ENCODE data around the gene TCERG1. TPM values are rescaled to one million over a fixed set of nuclear protein-coding genes. Genes with fewer than 3 reads are reported as not detected.

TCERG1 gene
- total and polyA plus RNA-seq, 2 experiments from 2014 or later: 23.6 to 37.0 TPM

GRCh38 chr5:146519554-146519953, 72.4 kb downstream of the TCERG1 start:
- TF ChIP-seq EZH2phosphoT487 (IDR thresholded peaks at IDR 0.05; ENCODE audit: insufficient read depth, low read depth) (no peak), EZH2 (IDR thresholded peaks at IDR 0.05; ENCODE audit: insufficient read depth, poor library complexity, severe bottlenecking) (no peak)
- in situ Hi-C loops (cut with MboI): no loop called here
- Histone ChIP-seq H4K20me1 (ENCODE audit: insufficient read depth) (no peaks in the 10 kb centered on the region), H3K27me3 (replicated peaks; ENCODE audit: insufficient read depth) (no peaks in the 10 kb centered on the region; the same call in 1 of the 2 replicates), H3K9me2 (ENCODE audit: insufficient read depth) (no peaks in the 10 kb centered on the region), H2AFZ (no peak overlapping the region), H3K4me1 (ENCODE audit: insufficient read depth) (no peaks in the 10 kb centered on the region), H3K9me3 (ENCODE audit: low read depth) (no peaks in the 10 kb centered on the region), H3F3A (ENCODE audit: insufficient read depth) (0 out of 2 replicates have a peak, but pooled peaks cover 4% of the 10 kb centered on the region), H3K36me3 (ENCODE audit: low read depth) (no peaks in the 10 kb centered on the region), H3K27ac (no peak overlapping the region), H3K79me2 (ENCODE audit: insufficient read depth) (no peaks in the 10 kb centered on the region), H3K9ac (no peak overlapping the region), H3K4me2 (ENCODE audit: unreplicated experiment) (no peak overlapping the region), H3K4me3 (no peak overlapping the region)
- no peak for DNase-seq
- WGBS, 2 experiments (ENCODE audit: low coverage in 1 of 2, low lambda C conversion rate in 2 of 2, missing lambda C conversion rate in 2 of 2): 60 to 61% methylated on average over 2 of the region's 2 CpGs

GRCh38 chr5:146520731-146521130, 73.6 kb downstream of the TCERG1 start:
- in situ Hi-C loops (cut with MboI): no loop called here
- Histone ChIP-seq H3K79me2 (ENCODE audit: insufficient read depth) (no peaks in the 10 kb centered on the region), H3K27me3 (replicated peaks; ENCODE audit: insufficient read depth) (peaks cover 4% of the 10 kb centered on the region; the same call in 1 of the 2 replicates), H3K4me1 (ENCODE audit: insufficient read depth) (no peaks in the 10 kb centered on the region), H3K9me3 (ENCODE audit: low read depth) (no peaks in the 10 kb centered on the region), H3K4me3 (no peak overlapping the region), H3K36me3 (ENCODE audit: low read depth) (no peaks in the 10 kb centered on the region), H3K9me2 (ENCODE audit: insufficient read depth) (no peaks in the 10 kb centered on the region), H3K9ac (no peak overlapping the region), H2AFZ (no peak overlapping the region), H3K4me2 (ENCODE audit: unreplicated experiment) (no peak overlapping the region), H3K27ac (no peak overlapping the region), H3F3A (ENCODE audit: insufficient read depth) (no peaks in the 10 kb centered on the region), H4K20me1 (ENCODE audit: insufficient read depth) (no peaks in the 10 kb centered on the region)
- TF ChIP-seq EZH2phosphoT487 (IDR thresholded peaks at IDR 0.05; ENCODE audit: insufficient read depth, low read depth): no peak
- TF ChIP-seq EZH2 (IDR thresholded peaks at IDR 0.05; ENCODE audit: insufficient read depth, poor library complexity, severe bottlenecking): no peak
- 47 to 61% methylated on average over 2 of the region's 2 CpGs for WGBS, 2 experiments (ENCODE audit: low coverage in 1 of 2, low lambda C conversion rate in 2 of 2, missing lambda C conversion rate in 2 of 2)
- DNase-seq: no peak

GRCh38 chr5:146521403-146522106, 74.4 kb downstream of the TCERG1 start:
- no peaks in the 10 kb centered on the region for H3K36me3 ChIP-seq (ENCODE audit: low read depth)
- H3K4me2 ChIP-seq (ENCODE audit: unreplicated experiment): no peak overlapping the region
- TF ChIP-seq EZH2 (IDR thresholded peaks at IDR 0.05; ENCODE audit: insufficient read depth, poor library complexity, severe bottlenecking) (no peak), EZH2phosphoT487 (IDR thresholded peaks at IDR 0.05; ENCODE audit: insufficient read depth, low read depth) (no peak)
- H2AFZ ChIP-seq: no peak overlapping the region
- no peak overlapping the region for H3K4me3 ChIP-seq
- H3K27me3 ChIP-seq (replicated peaks; ENCODE audit: insufficient read depth): peaks cover 4% of the 10 kb centered on the region; the same call in 1 of the 2 replicates
- H3K79me2 ChIP-seq (ENCODE audit: insufficient read depth): no peaks in the 10 kb centered on the region
- H3K27ac ChIP-seq: no peak overlapping the region
- H4K20me1 ChIP-seq (ENCODE audit: insufficient read depth): no peaks in the 10 kb centered on the region
- H3K9me3 ChIP-seq (ENCODE audit: low read depth): no peaks in the 10 kb centered on the region
- in situ Hi-C loops (cut with MboI): no loop called here
- 52 to 57% methylated on average over 8 of the region's 8 CpGs for WGBS, 2 experiments (ENCODE audit: low coverage in 1 of 2, low lambda C conversion rate in 2 of 2, missing lambda C conversion rate in 2 of 2)
- no peaks in the 10 kb centered on the region for H3F3A ChIP-seq (ENCODE audit: insufficient read depth)
- no peak overlapping the region for H3K9ac ChIP-seq
- H3K4me1 ChIP-seq (ENCODE audit: insufficient read depth): no peaks in the 10 kb centered on the region
- DNase-seq: no peak
- no peaks in the 10 kb centered on the region for H3K9me2 ChIP-seq (ENCODE audit: insufficient read depth)

DNA sequence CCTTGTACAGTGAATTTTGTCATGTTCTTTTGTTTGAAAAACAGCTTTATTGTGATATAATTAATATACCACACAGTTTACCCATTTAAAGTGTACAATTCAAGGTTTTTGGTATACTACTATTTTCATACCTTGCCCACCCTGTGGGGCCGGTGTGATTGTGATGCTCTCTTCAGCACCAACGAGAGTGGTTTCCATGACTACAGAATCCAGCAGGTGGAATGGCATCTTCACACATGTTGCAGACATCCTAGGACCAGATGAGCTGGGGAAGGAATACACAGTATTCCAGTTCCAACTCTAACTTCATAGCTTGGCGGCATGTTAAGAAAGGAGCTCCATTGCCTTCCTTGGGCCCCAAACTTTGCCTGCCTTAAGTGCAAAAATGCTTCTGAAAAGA, 76.6 kb downstream of the TCERG1 start:
- Histone ChIP-seq H3K27me3 (replicated peaks; ENCODE audit: insufficient read depth) (peaks cover 15% of the 10 kb centered on the region), H3K9ac (no peak overlapping the region), H3K9me2 (ENCODE audit: insufficient read depth) (no peaks in the 10 kb centered on the region), H3K36me3 (ENCODE audit: low read depth) (no peaks in the 10 kb centered on the region), H3K9me3 (ENCODE audit: low read depth) (no peaks in the 10 kb centered on the region), H3K4me1 (ENCODE audit: insufficient read depth) (no peaks in the 10 kb centered on the region), H4K20me1 (ENCODE audit: insufficient read depth) (no peaks in the 10 kb centered on the region), H3F3A (ENCODE audit: insufficient read depth) (no peaks in the 10 kb centered on the region), H3K4me3 (no peak overlapping the region), H3K4me2 (ENCODE audit: unreplicated experiment) (no peak overlapping the region), H2AFZ (no peak overlapping the region), H3K79me2 (ENCODE audit: insufficient read depth) (no peaks in the 10 kb centered on the region), H3K27ac (no peak overlapping the region)
- in situ Hi-C loops (cut with MboI): no loop called here
- DNase-seq: no peak
- TF ChIP-seq EZH2 (IDR thresholded peaks at IDR 0.05; ENCODE audit: insufficient read depth, poor library complexity, severe bottlenecking): no peak
- no peak for TF ChIP-seq EZH2phosphoT487 (IDR thresholded peaks at IDR 0.05; ENCODE audit: insufficient read depth, low read depth)
- WGBS, 2 experiments (ENCODE audit: low coverage in 1 of 2, low lambda C conversion rate in 2 of 2, missing lambda C conversion rate in 2 of 2): 1 to 6% methylated on average over 3 of the region's 3 CpGs
